Smooth muscle cell (in vitro differentiated cells): ENCODE measurements around the gene PKP2. TPM values are rescaled to one million over a fixed set of nuclear protein-coding genes. Genes with fewer than 3 reads are reported as not detected.

Experiments used
- DNase-seq: peaks from one replicate; lab custom pipeline; 2025; ENCODE audit not compliant: unreplicated experiment; lab: John Stamatoyannopoulos, UW
- H2AFZ ChIP-seq: fragments of 200-600 bp; sonication (generic); 2 replicates; pipeline ENCODE4 v1.6.0; 2016; ENCODE audit warnings: antibody characterized with exemption, low read depth, mild to moderate bottlenecking
- H3F3A ChIP-seq: fragments of 200-600 bp; sonication (generic); 2 replicates; pipeline ENCODE4 v1.6.0; 2017; ENCODE audit warnings: antibody characterized with exemption, low read depth
- H3K27ac ChIP-seq: fragments of 200-600 bp; sonication (generic); 2 replicates; pipeline ENCODE4 v1.5.1; 2016; ENCODE audit warnings: low read depth, mild to moderate bottlenecking
- H3K27me3 ChIP-seq: fragments of 200-600 bp; sonication (generic); 2 replicates; pipeline ENCODE4 v1.6.1; 2016; ENCODE audit warnings: low read depth, mild to moderate bottlenecking
- H3K36me3 ChIP-seq: fragments of 200-600 bp; sonication (generic); 2 replicates; pipeline ENCODE4 v1.5.1; 2016; ENCODE audit warnings: low read depth
- H3K4me1 ChIP-seq: fragments of 200-600 bp; sonication (generic); 2 replicates; pipeline ENCODE4 v1.5.1; 2016; ENCODE audit warnings: low read depth
- H3K4me2 ChIP-seq: fragments of 200-600 bp; sonication (generic); 2 replicates; pipeline ENCODE4 v1.6.0; 2016; ENCODE audit warnings: mild to moderate bottlenecking
- H3K4me3 ChIP-seq: fragments of 200-600 bp; sonication (generic); 2 replicates; pipeline ENCODE4 v1.5.1; 2016; ENCODE audit warnings: mild to moderate bottlenecking
- H3K79me2 ChIP-seq: fragments of 200-600 bp; sonication (generic); 2 replicates; pipeline ENCODE4 v1.6.0; 2016; ENCODE audit warnings: low read depth, mild to moderate bottlenecking
- H3K9ac ChIP-seq: fragments of 200-600 bp; sonication (generic); 2 replicates; pipeline ENCODE4 v1.6.0; 2016; ENCODE audit warnings: low read depth
- H3K9me3 ChIP-seq: fragments of 200-600 bp; sonication (generic); replicated peaks from 2 replicates; pipeline ENCODE4 v1.5.1; 2016; ENCODE audit warnings: low read depth
- H4K20me1 ChIP-seq: fragments of 200-600 bp; sonication (generic); 2 replicates; pipeline ENCODE4 v1.6.0; 2016; ENCODE audit warnings: low read depth
- WGBS: methylation state at CpG from one replicate; pipeline ENCODE4 v1.1.7; 2016; ENCODE audit warnings: low lambda C conversion rate; 5-methylcytosine and 5-hydroxymethylcytosine counted together
- polyA plus RNA-seq: library from polyadenylated mRNA; unstranded; fragments of >200 nt; fragmentation: Nextera tagmentation; extraction: Ambion mirVana; gene quantifications from 2 replicates; pipeline ENCODE4 v1.2.1, GENCODE V29; 2016
- total RNA-seq: library from RNA; depleted of rRNA; stranded (reverse); fragments of >200 nt; gene quantifications from 2 replicates; pipeline ENCODE4 v1.2.3, GENCODE V29; 2014
- TF ChIP-seq, protein P1 (sequence below): fragments of 200-600 bp; sonication (generic); IDR thresholded peaks from 2 replicates; pipeline ENCODE4 v1.5.1; 2017; ENCODE audit warnings: borderline replicate concordance, mild to moderate bottlenecking, antibody characterized with exemption; ENCODE audit not compliant: insufficient read depth, poor library complexity, severe bottlenecking

The PKP2 gene
- total and polyA plus RNA-seq, 2 experiments from 2014 or later, result 7.3 to 22.3 TPM

DNA sequence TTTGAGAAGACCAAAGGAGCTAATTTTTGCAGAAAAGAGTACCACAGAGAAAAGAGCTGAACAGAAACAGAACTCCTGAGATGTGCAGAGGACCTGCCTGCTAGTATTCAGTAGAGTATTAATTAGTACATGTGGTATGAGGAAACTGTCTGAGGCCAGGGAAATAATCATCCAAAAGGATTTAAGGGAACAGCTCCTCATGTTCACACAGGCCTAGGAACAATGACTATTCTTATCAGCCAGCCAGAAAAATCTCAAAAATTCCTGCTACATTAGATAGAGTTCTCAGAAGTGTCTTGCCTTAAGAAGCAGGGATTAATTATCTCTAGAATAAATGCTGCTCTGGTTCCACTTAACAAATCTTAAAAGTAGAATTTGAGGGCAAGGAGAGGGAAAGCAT lies 36.4 kb downstream of the PKP2 start:
- Histone ChIP-seq H3K27ac (no peak overlapping the region), H3K4me2 (no peak overlapping the region), H3K4me1 (no peaks in the 10 kb centered on the region), H3K79me2 (peaks cover 18% of the 10 kb centered on the region), H3F3A (no peaks in the 10 kb centered on the region), H3K36me3 (no peaks in the 10 kb centered on the region), H3K27me3 (no peaks in the 10 kb centered on the region), H3K4me3 (no peak overlapping the region), H2AFZ (no peak overlapping the region), H3K9ac (no peak overlapping the region), H4K20me1 (no peaks in the 10 kb centered on the region), H3K9me3 (no peaks in the 10 kb centered on the region)
- DNase-seq, result no peak
- TF ChIP-seq, protein P1, sequence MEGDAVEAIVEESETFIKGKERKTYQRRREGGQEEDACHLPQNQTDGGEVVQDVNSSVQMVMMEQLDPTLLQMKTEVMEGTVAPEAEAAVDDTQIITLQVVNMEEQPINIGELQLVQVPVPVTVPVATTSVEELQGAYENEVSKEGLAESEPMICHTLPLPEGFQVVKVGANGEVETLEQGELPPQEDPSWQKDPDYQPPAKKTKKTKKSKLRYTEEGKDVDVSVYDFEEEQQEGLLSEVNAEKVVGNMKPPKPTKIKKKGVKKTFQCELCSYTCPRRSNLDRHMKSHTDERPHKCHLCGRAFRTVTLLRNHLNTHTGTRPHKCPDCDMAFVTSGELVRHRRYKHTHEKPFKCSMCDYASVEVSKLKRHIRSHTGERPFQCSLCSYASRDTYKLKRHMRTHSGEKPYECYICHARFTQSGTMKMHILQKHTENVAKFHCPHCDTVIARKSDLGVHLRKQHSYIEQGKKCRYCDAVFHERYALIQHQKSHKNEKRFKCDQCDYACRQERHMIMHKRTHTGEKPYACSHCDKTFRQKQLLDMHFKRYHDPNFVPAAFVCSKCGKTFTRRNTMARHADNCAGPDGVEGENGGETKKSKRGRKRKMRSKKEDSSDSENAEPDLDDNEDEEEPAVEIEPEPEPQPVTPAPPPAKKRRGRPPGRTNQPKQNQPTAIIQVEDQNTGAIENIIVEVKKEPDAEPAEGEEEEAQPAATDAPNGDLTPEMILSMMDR, result no peak

DNA sequence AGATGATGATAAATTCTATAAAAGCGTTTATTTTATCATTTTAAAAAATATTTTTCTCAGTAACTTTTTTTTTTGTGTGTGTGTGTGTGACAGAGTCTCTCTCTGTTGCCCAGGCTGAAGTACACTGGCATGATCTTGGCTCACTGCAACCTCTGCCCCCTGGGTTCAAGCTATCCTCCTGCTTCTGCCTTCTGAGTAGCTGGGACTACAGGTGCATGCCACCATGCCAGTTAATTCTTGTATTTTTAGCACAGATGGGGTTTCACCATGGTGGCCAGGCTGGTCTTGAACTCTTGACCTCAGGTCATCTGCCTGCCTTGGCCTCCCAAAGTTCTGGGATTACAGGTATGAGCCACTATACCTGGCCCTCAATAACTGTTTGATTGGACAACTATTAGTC lies 37.2 kb downstream of the PKP2 start:
- Histone ChIP-seq H3K4me2 (no peak overlapping the region), H3K9ac (no peak overlapping the region), H4K20me1 (no peaks in the 10 kb centered on the region), H3K27me3 (no peaks in the 10 kb centered on the region), H3F3A (no peaks in the 10 kb centered on the region), H3K9me3 (no peaks in the 10 kb centered on the region), H3K79me2 (peaks cover 18% of the 10 kb centered on the region), H3K4me1 (no peaks in the 10 kb centered on the region), H3K36me3 (no peaks in the 10 kb centered on the region), H2AFZ (no peak overlapping the region), H3K27ac (no peak overlapping the region), H3K4me3 (no peak overlapping the region)
- TF ChIP-seq, protein P1, result no peak
- WGBS, result 97% methylated on average over 1 of the region's 1 CpG
- no peak for DNase-seq

DNA sequence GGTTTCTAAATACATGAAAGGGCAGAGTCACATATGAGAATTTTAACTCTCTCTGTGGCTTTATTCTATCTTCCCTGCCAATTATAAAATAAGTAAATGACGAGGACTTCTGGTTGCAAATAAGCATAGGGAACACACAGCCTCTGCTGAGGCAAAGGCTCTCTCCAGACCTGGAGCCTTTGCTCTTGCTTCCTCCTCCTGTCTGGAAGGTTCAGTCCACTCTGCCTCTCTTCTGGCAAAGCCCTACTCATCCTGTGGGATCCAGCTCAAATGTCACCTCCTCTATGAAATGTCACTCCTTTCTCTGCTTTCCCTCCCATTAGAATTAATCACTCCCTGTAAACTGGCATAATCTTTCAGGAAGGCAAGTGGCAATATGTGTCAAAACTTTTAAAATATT lies 41.9 kb downstream of the PKP2 start:
- H4K20me1 ChIP-seq, result no peaks in the 10 kb centered on the region
- no peak overlapping the region for H2AFZ ChIP-seq
- no peak overlapping the region for H3K4me2 ChIP-seq
- no peak overlapping the region for H3K4me3 ChIP-seq
- no peaks in the 10 kb centered on the region for H3K9me3 ChIP-seq
- H3K36me3 ChIP-seq, result peaks cover 3% of the 10 kb centered on the region
- WGBS, result 73% methylated on average over 1 of the region's 1 CpG
- H3K79me2 ChIP-seq, result peaks cover 18% of the 10 kb centered on the region
- H3F3A ChIP-seq, result no peaks in the 10 kb centered on the region
- no peak overlapping the region for H3K27ac ChIP-seq
- no peaks in the 10 kb centered on the region for H3K4me1 ChIP-seq
- no peaks in the 10 kb centered on the region for H3K27me3 ChIP-seq
- H3K9ac ChIP-seq, result no peak overlapping the region
- TF ChIP-seq, protein P1, result no peak
- no peak for DNase-seq

DNA sequence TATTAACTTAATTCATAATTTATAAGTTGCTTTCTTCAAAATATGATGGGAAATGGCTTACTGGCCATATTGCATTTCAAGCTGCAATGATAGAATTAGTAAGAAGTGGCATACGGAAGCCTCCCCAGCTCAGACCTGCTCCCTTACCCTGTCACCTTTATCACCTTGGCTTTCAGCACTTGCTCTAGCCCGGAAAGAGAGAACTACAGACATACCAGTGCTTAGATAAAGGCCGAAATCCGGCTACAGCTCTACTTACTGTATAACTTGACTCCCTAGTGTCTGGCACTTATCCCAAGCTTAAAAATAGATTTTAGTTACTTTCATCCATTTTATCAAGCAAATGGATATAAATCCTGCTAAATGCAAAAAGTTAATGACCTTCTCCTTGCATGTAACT lies 42.5 kb downstream of the PKP2 start:
- no peak for DNase-seq
- Histone ChIP-seq H4K20me1 (no peaks in the 10 kb centered on the region), H3K27me3 (no peaks in the 10 kb centered on the region), H3K4me3 (no peak overlapping the region), H3K9ac (no peak overlapping the region), H3K79me2 (peaks cover 13% of the 10 kb centered on the region), H3K27ac (no peak overlapping the region), H3K4me1 (no peaks in the 10 kb centered on the region), H3K36me3 (peaks cover 5% of the 10 kb centered on the region), H3K4me2 (no peak overlapping the region), H2AFZ (no peak overlapping the region), H3F3A (no peaks in the 10 kb centered on the region), H3K9me3 (no peaks in the 10 kb centered on the region)
- 53% methylated on average over 4 of the region's 4 CpGs for WGBS
- TF ChIP-seq, protein P1, result no peak
